ENCODE results near the gene SYNE2.

DNA sequence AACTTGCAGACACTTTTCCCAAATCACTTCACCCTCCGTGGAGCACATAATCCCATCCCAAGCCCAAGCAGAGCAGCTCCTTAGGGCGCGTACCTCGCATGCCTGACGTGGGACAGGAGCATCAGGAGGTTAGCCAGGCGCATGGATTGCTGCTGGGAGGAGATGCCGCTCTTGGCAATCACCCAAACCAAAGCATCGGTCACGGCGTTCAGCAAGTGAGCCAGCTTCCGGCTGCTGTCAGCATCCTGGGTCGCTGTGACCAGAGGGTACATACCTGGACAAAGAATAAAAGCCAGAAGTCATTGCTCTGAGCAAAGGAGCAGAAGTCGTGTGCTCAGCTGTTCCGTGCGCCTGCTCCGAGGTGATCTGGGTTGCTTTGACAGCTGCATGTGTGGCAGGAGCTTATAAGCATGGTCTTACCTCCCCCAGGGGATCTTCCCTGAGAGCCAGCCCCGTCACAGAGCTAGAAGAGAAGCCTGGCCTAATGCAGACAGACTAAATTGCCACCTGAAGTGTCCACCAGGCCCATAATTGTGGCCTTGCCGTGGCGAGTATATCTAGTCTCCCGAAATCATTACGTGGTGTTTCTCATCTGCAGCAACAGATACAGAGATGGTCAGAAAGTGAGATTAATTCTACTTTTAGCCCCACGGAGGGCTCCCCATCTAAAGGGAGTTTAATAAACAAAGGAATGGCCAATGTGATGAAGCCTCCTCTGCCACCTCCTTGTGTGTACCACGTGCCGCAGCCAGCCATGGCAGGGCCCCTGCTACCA, 382.3 kb downstream of the SYNE2 start:
- TF ChIP-seq CTCF (IDR thresholded peaks at IDR 0.05) (no peak), POLR2A (IDR thresholded peaks at IDR 0.05) (no peak), EP300 (IDR thresholded peaks at IDR 0.05) (no peak)
